Cerebellar cortex (tissue), 1 donor: Measurements from ENCODE around the gene TVP23C.

Source experiments
- DNase-seq: peaks from one replicate; pipeline ENCODE4 v3.0.0-alpha.2; 2015; ENCODE audit warnings: low spot score

Gene TVP23C

DNA sequence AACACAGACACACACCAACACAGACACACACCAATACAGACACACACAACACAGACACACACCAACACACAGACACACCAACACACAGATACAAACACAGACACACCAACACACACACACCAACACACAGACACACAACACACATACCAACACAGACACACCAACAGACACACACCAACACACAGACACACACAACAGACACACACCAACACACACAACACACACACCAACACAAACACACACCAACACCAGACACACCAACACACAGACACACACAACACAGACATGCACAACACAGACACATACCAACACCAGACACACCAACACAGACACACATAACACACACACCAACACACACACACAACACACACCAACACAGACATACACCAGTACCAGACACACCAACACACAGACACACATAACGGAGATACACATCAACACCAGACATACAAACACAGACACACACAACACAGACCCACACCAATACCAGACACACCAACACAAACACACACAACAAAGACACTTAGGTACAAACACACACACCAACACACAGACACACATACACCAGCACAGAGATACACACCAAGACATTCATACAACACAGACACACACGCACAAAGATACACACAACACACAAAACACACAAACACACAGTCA, 98.1 kb downstream of the TVP23C start:
- no peak for DNase-seq

DNA sequence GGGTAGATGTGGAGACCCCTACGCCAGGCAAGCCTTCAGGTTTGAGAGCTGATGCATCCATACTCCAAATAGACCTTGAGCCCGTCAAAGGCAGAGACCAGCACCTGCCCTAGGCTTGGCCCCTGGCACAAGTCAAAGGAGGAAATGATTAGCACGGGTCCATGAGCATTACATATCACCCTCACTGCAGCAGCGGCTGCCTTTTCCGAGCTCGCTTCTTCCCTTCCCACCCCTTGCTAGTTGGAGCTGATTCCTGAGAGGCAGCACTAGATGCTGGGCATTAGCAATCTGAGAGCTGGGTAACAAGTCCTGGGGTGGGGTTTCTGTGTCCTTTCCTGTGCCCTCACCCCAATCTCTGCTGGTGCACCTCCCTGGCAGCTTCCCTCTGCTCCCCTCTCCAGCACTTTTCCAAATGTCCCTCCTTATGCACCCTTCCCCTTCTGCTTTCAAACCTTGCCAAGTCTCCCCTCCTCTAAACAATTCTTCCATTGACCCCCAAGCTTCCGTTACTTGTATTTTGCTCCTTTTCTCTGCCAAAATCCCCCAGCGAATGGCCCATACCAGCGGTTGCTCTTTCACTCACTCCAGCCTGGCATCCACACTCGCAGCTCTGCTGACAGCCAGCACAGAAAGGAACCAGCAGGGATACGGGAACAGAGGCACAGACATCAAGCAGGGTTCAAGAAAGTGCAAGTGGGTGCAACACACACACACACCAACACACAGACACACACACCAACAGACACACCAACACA, 98.9 kb downstream of the TVP23C start:
- no peak for DNase-seq

DNA sequence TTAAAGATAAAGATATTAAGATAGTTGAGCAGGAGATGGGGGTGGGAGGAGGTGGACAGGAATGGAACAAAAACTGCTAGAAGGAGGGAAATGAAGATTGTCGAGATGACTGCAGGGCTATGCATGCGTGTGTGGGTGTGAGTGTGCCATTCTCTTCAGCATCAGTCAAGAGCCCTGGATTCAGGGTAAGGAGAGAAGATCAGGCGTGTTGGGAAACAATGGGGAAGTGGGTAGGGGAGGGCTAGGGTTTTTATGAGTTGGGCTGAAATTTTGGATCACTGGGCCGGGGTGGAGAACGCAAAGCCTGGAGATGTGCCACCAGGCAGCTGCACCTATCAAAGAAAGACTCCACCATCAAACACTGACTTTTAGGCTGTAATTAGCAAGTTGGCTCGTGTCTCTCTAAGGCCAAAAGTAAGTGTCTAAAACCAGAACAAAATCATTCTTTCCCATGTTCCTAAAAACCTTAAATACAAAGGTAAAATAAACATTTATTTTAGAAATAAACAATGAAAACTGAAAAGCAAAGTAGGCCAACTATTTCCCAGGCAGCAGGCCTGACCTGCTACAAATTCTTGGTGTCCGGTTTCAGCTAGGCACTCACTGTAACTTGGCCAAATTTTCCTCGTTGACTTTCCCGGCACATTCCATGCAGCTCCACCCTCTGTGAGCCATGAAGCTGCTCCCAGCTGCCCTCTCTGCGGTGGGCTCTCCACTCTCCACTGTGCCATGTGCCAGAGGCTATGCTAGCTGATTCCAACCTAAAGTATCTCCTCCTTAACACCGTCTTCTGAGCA, 100.1 kb downstream of the TVP23C start:
- peak; percentile 16 for DNase-seq

GRCh38 chr17:15457723-15458094, 105.6 kb downstream of the TVP23C start:
- no peak for DNase-seq

- peak; percentile 89 for DNase-seq
Observed at GRCh38 chr17:15456972-15457722, 106.1 kb downstream of the TVP23C start.

DNA sequence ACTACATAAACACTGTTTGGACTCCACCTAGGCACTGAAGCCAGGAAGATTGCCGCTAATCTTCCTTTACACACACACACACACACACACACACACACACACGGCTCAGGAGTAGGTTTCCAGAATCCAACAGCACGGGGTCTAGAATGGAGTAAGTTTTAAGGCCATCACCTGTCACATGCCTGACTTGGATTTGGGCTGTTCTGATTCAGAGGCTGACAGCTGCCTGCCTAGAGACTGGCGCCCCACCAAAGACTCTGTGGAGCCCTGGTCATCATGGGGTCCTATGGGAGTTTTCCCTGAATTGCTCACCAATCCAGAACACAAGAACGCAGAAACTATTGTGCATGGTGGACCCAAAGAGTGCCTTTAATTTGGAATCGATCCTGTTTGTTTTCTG, 106.8 kb downstream of the TVP23C start:
- DNase-seq, result no peak

GRCh38 chr17:15454346-15454745, 108.9 kb downstream of the TVP23C start:
- DNase-seq, result no peak

- DNase-seq, result no peak
Observed at GRCh38 chr17:15453782-15454181, 109.5 kb downstream of the TVP23C start.

- no peak for DNase-seq
Observed at GRCh38 chr17:15453246-15453645, 110.0 kb downstream of the TVP23C start.

DNA sequence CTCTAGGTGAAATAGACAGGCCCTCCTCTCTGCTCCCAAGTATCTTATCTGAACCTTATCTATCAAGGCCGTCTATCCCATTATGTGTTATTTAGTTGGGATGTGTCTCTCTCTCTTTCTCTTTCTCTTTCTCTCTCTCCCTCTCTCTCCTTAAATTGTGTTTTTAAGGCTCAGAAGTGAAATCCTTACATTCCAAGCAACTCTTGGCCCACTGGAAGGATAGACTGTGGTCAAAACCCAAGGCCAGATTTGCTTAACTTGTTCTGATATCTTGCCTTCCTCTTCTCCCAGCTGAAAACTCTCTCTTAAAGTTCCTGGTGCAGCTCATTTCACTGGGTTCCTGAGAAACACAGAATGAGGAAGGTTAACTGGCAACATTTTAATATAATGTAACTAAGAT, 110.5 kb downstream of the TVP23C start:
- no peak for DNase-seq
